ENCODE data around the gene SH3BP4. TPM values are rescaled to one million over a fixed set of nuclear protein-coding genes. Genes with fewer than 3 reads are reported as not detected.

The SH3BP4 gene
- total RNA-seq, 1 donor from 2014 or later = 44.1 TPM

DNA sequence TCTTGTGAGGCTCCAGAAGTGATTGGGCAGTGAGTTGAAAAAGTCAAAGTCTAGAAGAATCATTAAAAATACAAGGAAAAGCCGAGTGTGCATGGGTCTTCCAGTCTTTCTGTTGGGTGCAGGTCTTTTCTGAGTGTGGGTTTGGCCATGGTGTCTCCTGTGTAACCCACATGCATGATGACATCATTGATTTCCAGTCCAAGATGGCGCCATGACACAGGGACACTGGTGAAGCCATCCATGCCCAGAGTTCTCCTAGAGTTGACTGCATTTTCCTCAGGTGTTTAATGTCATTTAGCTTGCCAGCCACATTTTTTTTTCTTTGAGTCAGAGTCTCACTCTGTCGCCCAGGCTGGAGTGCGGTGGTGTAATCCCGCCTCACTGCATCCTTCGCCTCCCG, 35.9 kb downstream of the SH3BP4 start:
- H3K4me3 Mint-ChIP-seq = no peak overlapping the region
- DNase-seq (ENCODE audit: low spot score in 2 of 2, unreplicated experiment in 2 of 2) = no peak
- peaks cover 18% of the 10 kb centered on the region for H3K36me3 Mint-ChIP-seq
- TF ChIP-seq, protein P1, sequence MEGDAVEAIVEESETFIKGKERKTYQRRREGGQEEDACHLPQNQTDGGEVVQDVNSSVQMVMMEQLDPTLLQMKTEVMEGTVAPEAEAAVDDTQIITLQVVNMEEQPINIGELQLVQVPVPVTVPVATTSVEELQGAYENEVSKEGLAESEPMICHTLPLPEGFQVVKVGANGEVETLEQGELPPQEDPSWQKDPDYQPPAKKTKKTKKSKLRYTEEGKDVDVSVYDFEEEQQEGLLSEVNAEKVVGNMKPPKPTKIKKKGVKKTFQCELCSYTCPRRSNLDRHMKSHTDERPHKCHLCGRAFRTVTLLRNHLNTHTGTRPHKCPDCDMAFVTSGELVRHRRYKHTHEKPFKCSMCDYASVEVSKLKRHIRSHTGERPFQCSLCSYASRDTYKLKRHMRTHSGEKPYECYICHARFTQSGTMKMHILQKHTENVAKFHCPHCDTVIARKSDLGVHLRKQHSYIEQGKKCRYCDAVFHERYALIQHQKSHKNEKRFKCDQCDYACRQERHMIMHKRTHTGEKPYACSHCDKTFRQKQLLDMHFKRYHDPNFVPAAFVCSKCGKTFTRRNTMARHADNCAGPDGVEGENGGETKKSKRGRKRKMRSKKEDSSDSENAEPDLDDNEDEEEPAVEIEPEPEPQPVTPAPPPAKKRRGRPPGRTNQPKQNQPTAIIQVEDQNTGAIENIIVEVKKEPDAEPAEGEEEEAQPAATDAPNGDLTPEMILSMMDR (IDR thresholded peaks at IDR 0.05; ENCODE audit: unreplicated experiment) = no peak
- peaks cover 23% of the 10 kb centered on the region for H3K4me1 Mint-ChIP-seq
- peaks cover 4% of the 10 kb centered on the region for H3K9me3 Mint-ChIP-seq
- H3K27ac Mint-ChIP-seq = no peak overlapping the region
- no peaks in the 10 kb centered on the region for H3K27me3 Mint-ChIP-seq (ENCODE audit: low read depth)

DNA sequence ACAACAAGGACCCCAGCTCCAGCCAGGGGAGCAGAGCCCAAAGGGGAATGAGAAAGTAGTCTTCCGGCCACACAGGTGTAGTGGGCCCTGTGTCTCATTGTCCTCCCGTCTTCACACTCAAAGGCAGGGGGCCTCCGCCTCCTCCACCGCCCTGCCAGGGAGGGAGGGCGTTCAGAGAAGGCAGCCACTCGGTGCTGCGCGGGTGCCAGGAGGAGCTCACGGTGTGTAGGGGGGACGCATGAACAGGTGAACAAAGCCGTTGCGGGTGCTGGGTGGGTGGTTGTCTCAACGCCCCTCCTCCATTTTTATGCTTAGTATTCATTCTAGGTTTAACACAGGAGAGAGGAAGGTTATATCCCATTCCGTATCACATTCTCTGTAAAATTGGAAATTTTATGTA, 36.7 kb downstream of the SH3BP4 start:
- Mint-ChIP-seq H3K27ac (no peak overlapping the region), H3K27me3 (ENCODE audit: low read depth) (no peaks in the 10 kb centered on the region), H3K4me1 (peaks cover 16% of the 10 kb centered on the region), H3K4me3 (no peak overlapping the region), H3K36me3 (peaks cover 18% of the 10 kb centered on the region), H3K9me3 (peaks cover 4% of the 10 kb centered on the region)
- TF ChIP-seq, protein P1 (IDR thresholded peaks at IDR 0.05; ENCODE audit: unreplicated experiment) = no peak
- DNase-seq (ENCODE audit: low spot score in 2 of 2, unreplicated experiment in 2 of 2) = no peak

- Mint-ChIP-seq H3K9me3 (peaks cover 4% of the 10 kb centered on the region), H3K36me3 (peaks cover 18% of the 10 kb centered on the region), H3K27ac (no peak overlapping the region), H3K27me3 (ENCODE audit: low read depth) (no peaks in the 10 kb centered on the region), H3K4me1 (peaks cover 14% of the 10 kb centered on the region), H3K4me3 (no peak overlapping the region)
- TF ChIP-seq, protein P1 (IDR thresholded peaks at IDR 0.05; ENCODE audit: unreplicated experiment) = no peak
- no peak for DNase-seq (ENCODE audit: low spot score in 2 of 2, unreplicated experiment in 2 of 2)
These were observed 37.4 kb downstream of the SH3BP4 start for GRCh38 chr2:234989183-234989701.

GRCh38 chr2:234990300-234990699, 38.5 kb downstream of the SH3BP4 start:
- DNase-seq (ENCODE audit: low spot score in 2 of 2, unreplicated experiment in 2 of 2) = no peak
- peaks cover 18% of the 10 kb centered on the region for H3K36me3 Mint-ChIP-seq
- no peak overlapping the region for H3K4me3 Mint-ChIP-seq
- no peak overlapping the region for H3K27ac Mint-ChIP-seq
- no peaks in the 10 kb centered on the region for H3K27me3 Mint-ChIP-seq (ENCODE audit: low read depth)
- TF ChIP-seq, protein P1 (IDR thresholded peaks at IDR 0.05; ENCODE audit: unreplicated experiment) = no peak
- H3K4me1 Mint-ChIP-seq = peaks cover 17% of the 10 kb centered on the region
- H3K9me3 Mint-ChIP-seq = peaks cover 4% of the 10 kb centered on the region

GRCh38 chr2:234991290-234991689, 39.5 kb downstream of the SH3BP4 start:
- no peak for DNase-seq (ENCODE audit: low spot score in 2 of 2, unreplicated experiment in 2 of 2)
- Mint-ChIP-seq H3K36me3 (peaks cover 18% of the 10 kb centered on the region), H3K4me3 (no peak overlapping the region), H3K9me3 (peaks cover 4% of the 10 kb centered on the region), H3K27ac (no peak overlapping the region), H3K27me3 (ENCODE audit: low read depth) (no peaks in the 10 kb centered on the region), H3K4me1 (peaks cover 24% of the 10 kb centered on the region)
- TF ChIP-seq, protein P1 (IDR thresholded peaks at IDR 0.05; ENCODE audit: unreplicated experiment) = no peak

DNA sequence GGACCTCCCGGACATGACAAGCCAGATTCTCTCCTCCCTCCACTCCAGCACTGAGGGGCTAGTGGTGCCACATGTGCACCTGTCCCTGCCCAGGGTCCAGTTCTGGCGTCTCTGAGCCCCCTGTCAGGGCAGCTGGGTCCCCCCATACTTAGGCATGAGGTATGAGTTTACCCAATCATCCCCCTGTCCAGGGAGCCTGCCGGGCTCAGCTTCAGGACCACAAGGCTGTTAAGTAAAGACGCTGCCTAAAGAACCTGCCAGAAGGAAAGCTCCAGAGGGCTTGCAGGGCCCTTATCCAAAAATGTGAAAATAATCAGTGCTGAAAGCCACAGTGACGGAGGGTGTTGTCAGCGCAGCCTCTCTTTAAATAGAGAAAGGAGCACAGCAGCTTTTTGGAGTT, 40.0 kb downstream of the SH3BP4 start:
- peaks cover 26% of the 10 kb centered on the region for H3K4me1 Mint-ChIP-seq

More for the DNA sequence above, 40.0 kb downstream of the SH3BP4 start:
- H3K27me3 Mint-ChIP-seq (ENCODE audit: low read depth) = no peaks in the 10 kb centered on the region
- TF ChIP-seq, protein P1 (IDR thresholded peaks at IDR 0.05; ENCODE audit: unreplicated experiment) = no peak
- no peak overlapping the region for H3K27ac Mint-ChIP-seq
- DNase-seq (ENCODE audit: low spot score in 2 of 2, unreplicated experiment in 2 of 2) = no peak
- peaks cover 4% of the 10 kb centered on the region for H3K9me3 Mint-ChIP-seq
- no peak overlapping the region for H3K4me3 Mint-ChIP-seq
- H3K36me3 Mint-ChIP-seq = peaks cover 23% of the 10 kb centered on the region
